HuH-7 (cell line): ENCODE results near the gene MALL.
"Not testable (repeated sequence)": the region's sequence is repeated elsewhere in the genome, so short reads cannot be mapped to it uniquely, and the experiment has no call there.

ENCODE experiments used
- DNase-seq: peaks from one replicate; pipeline ENCODE4 v3.0.0; 2011; ENCODE audit warnings: low spot score

MALL gene

DNA sequence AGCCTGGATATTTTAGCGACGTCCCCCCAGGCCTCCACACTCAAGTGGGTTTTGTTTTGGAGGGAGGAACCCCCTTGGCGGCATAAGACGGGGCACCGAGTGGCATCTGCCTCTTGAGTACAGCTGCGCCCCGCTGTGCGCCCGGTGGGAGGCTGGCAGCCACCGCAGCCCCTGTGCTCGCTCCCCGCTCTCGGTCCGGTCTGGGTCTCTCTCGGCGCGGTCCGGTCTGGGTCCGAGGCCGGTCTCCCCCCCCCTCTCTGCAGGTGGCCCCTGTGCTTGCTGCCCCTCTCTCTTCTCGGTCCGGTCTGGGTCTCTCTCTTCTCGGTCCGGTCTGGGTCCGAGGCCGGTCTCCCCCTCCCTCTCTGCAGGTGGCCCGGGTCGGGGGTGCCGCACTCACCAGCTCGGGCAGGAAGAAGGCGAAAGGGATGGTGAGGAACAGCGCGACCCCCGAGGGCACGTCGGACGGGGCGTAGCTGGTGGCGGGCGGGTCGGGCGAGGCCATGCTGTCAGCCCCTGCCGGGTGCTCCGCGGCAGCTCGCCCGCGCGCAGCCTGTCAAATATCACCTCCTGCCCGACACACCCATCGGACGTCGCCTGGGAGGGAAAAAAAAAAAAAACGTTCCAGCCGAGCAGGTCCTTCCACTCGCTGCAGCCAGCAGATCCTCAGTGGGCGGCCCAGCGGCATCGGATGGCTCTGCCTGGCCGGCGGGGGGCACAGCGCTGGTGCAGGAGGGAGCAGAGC lies at the start of gene MALL:
Gene MALL (minus strand): TSS at position 532 of the 742 bp plus-strand sequence. CDS start 30 bp downstream, at position 502.
- DNase-seq = peak; percentile 55

DNA sequence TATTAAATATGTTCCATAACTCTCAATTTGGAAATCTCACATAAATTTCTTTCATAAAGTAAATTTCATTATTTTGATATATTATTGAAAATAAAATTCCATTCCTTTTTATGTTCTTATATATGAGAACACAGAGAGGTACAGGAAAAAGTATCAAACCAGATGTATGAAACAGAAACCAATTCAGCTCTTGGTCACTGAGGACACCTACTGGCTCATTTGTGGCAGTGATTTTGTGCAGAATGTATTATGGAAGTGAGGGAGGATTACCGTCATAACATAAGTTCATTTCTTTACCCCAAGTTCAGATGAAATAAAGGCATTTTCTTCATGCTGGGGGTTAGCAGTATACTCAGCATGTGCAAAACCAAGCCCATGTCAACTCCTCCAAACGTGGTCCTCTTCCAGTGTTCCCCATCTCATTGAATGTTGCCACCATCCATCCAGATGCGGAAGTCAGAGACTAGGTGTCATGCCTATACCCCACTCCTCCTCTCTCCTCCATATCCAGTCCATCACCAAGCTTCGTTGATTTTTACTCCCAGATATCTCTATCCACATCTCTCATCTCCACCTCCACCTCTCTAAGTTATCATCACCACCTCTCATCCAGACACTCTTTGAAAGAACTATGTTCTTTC lies 41.7 kb upstream of the MALL start:
- peak; percentile 28 for DNase-seq

DNA sequence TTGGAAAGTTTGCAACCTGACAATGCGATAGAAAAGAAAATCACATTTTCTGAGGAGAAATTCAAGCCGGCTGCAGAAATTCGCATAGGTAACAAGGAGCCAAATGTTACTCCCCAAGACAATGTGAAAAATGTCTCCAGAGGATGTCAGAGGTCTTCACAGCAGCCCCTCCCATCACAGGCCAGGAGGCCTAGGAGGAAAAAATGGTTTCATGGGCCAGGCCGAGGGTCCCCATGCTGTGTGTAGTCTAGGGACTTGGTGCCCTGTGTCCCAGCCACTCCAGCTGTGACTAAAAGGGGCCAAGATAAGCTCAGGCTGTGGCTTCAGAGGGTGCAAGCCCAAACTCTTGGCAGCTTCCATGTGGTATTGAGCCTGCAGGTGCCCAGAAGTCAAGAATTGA lies 39.2 kb upstream of the MALL start:
- not testable (repeated sequence) for DNase-seq

GRCh38 chr2:110154188-110154587 lies 38.6 kb upstream of the MALL start:
- DNase-seq = not testable (repeated sequence)

DNA sequence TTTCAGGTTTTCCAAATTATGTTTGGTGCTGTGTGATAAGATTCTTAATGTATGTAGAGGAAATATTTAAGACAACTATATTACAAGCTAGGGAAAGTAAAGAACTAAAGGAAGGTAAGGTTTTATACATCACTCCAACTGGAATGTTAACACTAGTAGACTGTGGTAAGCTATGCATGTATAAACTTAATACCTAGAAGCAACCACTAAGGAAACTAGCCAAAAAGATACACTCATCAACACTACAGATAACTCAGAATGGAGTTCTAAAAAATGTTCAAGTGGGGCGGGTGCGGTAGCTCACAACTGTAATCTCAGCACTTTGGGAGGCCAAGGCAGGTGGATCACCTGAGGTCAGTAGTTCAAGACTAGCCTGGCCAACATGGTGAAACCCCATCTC lies 37.8 kb upstream of the MALL start:
- DNase-seq = no peak

DNA sequence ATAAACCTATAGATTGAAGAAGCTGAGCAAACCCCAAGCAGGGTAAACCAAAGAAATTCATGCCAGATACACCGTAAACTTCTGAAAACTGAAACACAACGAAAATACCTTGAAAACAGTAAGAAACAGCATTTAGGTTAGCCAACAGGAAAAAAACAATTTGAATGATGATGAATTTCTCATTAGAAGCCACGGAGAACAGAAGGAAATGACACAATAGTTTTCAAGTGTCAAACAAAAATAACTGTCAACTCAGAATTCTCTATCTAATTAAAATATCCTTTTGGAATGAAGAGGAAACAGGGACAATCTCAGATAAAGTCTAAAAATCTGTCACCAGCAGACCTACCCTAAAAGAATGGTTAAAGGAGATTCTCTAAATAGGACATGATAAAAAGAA lies 37.3 kb upstream of the MALL start:
- no peak for DNase-seq

- no peak for DNase-seq
These were observed 34.0 kb upstream of the MALL start for GRCh38 chr2:110149330-110150220.

GRCh38 chr2:110146945-110147332 lies 31.3 kb upstream of the MALL start:
- DNase-seq = no peak

DNA sequence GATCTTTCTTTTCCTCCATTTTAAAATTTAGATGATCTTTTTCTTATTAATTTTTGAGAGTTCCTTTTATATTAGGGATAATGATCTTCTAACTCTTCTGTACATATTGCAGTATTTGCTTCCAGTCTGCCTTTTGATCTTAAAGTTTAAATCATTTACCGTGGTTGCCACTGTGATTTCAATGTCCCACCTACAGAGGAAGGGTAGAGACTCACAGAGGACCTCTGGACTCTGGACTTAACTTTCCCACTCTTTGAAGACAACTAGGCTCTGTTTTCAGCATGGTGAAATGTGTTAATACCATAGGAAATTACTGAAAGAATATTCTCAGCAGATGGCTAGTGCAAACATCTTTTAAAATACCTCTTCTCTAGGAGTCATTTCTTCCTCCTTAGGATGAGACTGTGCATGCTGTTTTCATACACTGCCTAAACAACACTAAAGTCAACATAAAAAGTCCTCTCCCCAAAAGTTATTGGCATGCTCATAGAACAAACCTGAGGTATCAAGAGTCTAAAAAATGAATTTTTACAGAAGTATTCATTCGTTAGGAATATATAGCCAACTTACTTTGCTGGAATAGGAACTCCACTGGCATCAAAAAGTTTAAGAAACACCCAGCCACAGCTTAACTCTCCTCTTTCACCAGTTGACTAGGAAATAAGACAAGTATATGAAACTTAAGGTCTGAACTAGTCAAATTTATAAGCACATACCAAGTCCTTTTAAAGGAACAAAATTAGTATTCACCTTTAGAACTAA lies 30.7 kb upstream of the MALL start:
- DNase-seq = no peak

- DNase-seq = no peak
These were observed 28.4 kb upstream of the MALL start for GRCh38 chr2:110143982-110144381.

DNA sequence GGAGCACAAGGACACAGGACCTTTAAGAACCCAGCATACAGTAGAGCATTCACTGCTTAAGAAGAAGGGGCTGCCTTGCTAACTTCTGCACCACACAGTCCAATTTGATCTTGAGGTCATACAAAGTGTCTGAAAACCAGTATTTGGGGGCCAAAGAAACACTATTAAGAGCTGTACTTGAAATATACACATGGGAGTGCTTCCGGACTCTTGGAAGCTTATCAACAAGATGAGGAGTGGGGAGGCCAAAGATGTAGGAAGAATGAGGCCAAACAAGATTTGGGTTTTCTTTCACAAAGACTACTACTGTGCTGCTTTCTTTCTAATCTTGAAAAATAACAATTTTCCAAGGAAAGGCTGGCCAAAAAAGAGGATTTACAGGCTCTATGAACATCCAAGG lies 24.8 kb upstream of the MALL start:
- DNase-seq = no peak

DNA sequence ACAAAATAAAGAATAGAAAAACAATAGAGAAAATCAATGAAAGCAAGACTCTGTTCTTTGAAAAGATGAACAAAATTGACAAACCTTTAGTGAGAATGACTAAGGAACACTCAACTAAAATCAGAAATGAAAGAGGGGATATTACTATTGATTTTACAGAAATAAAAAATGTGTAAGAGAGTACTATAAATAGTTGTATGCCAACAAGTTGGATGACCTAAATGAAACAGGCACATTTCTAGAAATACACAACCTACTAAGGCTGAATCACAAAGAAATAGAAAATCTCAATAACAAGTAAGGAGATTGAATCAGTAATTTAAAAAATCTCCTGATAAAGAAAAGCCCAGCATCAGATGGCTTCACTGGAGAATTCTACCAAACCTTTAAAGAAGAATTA lies 18.4 kb upstream of the MALL start:
- no peak for DNase-seq

GRCh38 chr2:110131166-110131565 lies 15.5 kb upstream of the MALL start:
- no peak for DNase-seq

GRCh38 chr2:110130757-110131156 lies 15.1 kb upstream of the MALL start:
- no peak for DNase-seq

- no peak for DNase-seq
These were observed 11.3 kb upstream of the MALL start for GRCh38 chr2:110126906-110127305.

DNA sequence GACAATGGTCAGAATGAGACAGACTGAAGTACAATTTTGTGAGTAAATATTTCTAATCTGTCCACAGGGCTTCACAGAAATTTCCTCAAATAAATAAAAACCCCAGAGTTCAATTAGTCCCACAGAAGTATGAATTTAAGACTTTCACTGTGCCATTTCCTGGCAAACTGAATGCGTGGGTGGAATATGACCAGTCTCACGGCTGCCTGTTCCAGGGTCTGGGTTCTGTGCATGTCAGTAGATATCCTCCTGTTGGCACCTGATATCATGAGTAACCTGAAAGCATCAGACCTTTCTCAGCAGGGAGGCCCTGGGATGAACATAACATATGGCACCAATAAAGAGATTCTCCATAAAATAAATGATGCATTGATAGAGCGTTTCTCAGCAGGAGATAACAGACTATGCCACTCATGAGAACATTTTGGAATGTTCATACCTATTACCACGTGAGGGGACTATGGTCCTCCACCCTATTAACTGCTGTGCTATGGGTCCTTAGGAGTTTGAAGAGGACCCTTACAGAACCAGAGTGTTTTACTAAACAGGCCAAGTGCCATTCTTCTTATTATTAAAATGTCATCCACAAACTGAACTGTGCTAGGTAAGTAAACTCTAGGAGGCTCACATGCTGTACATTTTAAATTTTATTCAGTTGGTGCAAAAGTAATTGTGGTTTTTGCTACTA lies 10.6 kb upstream of the MALL start:
- DNase-seq = no peak

- DNase-seq = no peak
These were observed 9.5 kb upstream of the MALL start for GRCh38 chr2:110124939-110125691.

DNA sequence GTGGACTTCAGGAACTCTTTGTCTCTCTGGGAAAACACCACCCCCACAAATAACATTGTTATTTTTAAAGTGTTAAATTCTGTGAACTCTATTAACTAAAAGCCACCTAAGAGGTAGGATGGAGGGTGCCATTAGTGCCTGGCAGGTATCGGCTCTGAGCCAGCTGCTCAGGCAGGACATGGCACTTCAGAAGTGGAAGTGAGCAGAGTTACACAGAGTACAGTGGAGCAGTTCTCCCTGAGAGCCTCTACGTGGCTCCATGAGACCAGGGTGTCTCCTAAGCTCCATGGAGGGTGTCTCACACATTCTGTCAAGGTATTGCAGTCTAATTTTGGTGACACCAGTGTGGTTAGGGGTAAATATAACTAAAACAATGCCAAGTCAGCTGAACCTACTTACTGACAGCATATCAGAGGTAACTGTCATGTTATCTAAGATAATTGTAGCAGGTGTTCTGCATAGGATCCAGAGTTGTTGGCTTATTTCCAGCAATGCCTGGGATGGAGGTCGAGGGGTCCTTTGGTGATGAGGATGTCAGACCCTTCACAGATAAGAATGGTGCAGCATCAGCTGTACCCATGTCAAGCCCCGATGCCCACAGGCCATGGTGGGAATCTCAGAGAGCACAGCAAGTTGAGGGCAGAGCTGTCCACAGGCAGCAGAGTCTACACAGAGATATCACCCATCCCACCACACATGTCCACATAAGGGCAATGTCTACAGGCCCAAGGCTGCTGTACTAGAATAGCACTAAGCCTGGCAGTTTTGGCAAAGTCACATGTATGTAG lies 8.6 kb upstream of the MALL start:
- no peak for DNase-seq

GRCh38 chr2:110121592-110121991 lies 6.0 kb upstream of the MALL start:
- DNase-seq = no peak

GRCh38 chr2:110121052-110121334 lies 5.4 kb upstream of the MALL start:
- no peak for DNase-seq
